GM12891 (cell line): Measurements from ENCODE around the gene APOF.

Experiments
- PAX5 ChIP-seq: IDR thresholded peaks from 2 replicates; pipeline ENCODE4 v1.6.1; 2011; ENCODE audit warnings: low read length, moderate library complexity, mild to moderate bottlenecking; ENCODE audit not compliant: insufficient read depth, severe bottlenecking
- POLR2A ChIP-seq: IDR thresholded peaks from 2 replicates; pipeline ENCODE4 v1.6.1; 2011; ENCODE audit warnings: low read depth, low read length, control low read depth
- POLR2AphosphoS5 ChIP-seq: IDR thresholded peaks from 2 replicates; pipeline ENCODE4 v1.6.1; 2011; ENCODE audit warnings: low read depth, low read length, control low read depth
- SPI1 ChIP-seq: IDR thresholded peaks from 2 replicates; pipeline ENCODE4 v1.6.1; 2011; ENCODE audit warnings: low read depth, low read length, control low read depth
- TAF1 ChIP-seq: IDR thresholded peaks from 2 replicates; pipeline ENCODE4 v1.6.1; 2011; ENCODE audit warnings: low read depth, low read length, control low read depth

- TF ChIP-seq POLR2A, result no peak
- TF ChIP-seq POLR2AphosphoS5, result no peak
- no peak for TF ChIP-seq TAF1
- no peak for TF ChIP-seq SPI1
- TF ChIP-seq PAX5, result no peak
These were observed 24.6 kb upstream of the APOF start for GRCh38 chr12:56387152-56387736.
